Heart left ventricle (tissue), 13 donors: ENCODE data around the gene MATN1.

Experiments used
- CTCF ChIP-seq, 12 donors: fragments of 200-600 bp; sonication (generic) in 4 of 12; IDR thresholded peaks; one replicate each; pipeline versions ENCODE4 v1.5.0 to v1.8.0; 2018 to 2022; ENCODE audit warnings: antibody characterized with exemption in 12 of 12, mild to moderate bottlenecking in 5 of 12
- POLR2A ChIP-seq, 2 donors: fragments of 450-650 bp; IDR thresholded peaks; one replicate each; pipeline ENCODE4 v1.6.1; 2017; ENCODE audit warnings: antibody characterized with exemption in 2 of 2, mild to moderate bottlenecking in 2 of 2, moderate library complexity in 2 of 2
- donor health status: ischemic (EF 13 %, LVEDD 7.1; RV severe dilation, severe dysfunction).
- donor health status: DM: no; HTN: yes; CAD: no.
- donor health status: DM: no; HTN: no; CAD: no.
- donor health status: ischemic (EF 25% LVEDD 6.9; RV normal size, moderate dysfunction).
- donor health status: ischemic (EF 25% LVEDD 5.7; RV mildly dilated, moderate dysfunction).
- donor health status: ischemic (EF 35%, LVEDD 5.7; RV mildly dilated, moderate dysfunction).
- donor health status: nonischemic (EF 11% LVEDD 7.7; RV severe dilation, severe dysfunction).
- donor health status: DM: yes; HTN: yes; CAD: no.
- donor health status: PGD.
- donor health status: ischemic (EF 29% LVEDD 5.4; RV normal size, mild dysfunction).
- donor health status: nonischemic (EF 23%, LVEDD 6.1; RV moderate dilation, normal function).

GRCh38 chr1:30744060-30744756, 20.8 kb upstream of the MATN1 start:
- TF ChIP-seq CTCF (IDR thresholded peaks at IDR 0.05) (no peak), POLR2A (IDR thresholded peaks at IDR 0.05) (no peak)
